GM19023 (cell line): ENCODE measurements around the gene WRNIP1.

Source experiments
- ATAC-seq: cut with Tn5 transposase; IDR thresholded peaks from one replicate; pipeline ENCODE4 v1.9.1; 2021; ENCODE audit warnings: mild to moderate bottlenecking, moderate library complexity; ENCODE audit not compliant: unreplicated experiment

WRNIP1 gene

DNA sequence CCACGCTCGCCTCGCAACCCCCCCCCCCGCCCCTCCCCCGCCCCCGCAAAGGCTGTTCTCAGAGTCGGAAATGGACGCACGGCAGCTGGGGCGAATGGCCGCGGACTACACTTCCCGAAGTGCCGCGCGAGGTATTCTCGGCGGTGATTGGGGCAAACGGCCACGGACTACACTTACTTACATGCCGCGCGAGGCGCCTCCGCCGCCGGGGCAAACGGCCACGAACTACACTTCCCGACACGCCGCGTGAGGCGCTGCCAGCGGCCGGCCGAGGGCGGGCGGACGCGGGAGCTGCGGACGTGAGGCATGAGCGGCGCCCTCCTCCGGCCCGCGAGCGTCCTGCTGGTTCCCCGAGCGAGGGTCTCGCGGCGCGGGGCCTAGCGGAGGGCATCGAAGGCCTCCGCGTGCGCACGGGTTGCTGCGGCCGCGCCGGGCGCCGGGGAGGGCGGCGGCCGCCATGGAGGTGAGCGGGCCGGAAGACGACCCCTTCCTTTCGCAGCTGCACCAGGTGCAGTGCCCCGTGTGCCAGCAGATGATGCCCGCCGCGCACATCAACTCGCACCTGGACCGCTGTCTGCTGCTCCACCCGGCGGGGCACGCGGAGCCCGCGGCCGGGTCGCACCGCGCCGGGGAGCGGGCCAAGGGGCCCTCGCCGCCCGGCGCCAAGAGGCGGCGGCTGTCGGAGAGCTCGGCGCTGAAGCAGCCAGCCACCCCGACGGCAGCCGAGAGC, at the start of gene WRNIP1:
TSS of gene WRNIP1 (plus strand) at position 228 of the 730 bp plus-strand sequence. CDS start at position 458, 230 bp downstream.
- ATAC-seq = peak; percentile 86

DNA sequence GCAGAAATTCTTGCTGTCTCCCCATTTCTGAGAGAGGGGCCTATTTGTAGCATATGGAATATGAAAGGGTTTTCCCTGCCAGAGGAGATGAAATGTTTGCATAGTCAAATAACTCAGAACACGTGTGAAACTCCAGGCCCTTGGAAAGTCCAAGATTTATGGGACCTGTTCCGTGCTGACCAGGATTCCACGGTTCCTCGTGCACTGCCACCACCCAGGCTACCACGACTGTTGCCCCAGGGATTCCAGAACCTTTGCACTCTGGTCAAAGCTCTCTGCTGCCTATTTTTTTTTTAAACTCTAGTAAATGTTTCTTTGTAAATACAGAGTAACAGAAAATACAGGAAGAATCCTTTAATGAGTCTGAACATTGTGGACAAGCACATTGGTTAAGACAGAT, 49.5 kb upstream of the WRNIP1 start:
- ATAC-seq = no peak

DNA sequence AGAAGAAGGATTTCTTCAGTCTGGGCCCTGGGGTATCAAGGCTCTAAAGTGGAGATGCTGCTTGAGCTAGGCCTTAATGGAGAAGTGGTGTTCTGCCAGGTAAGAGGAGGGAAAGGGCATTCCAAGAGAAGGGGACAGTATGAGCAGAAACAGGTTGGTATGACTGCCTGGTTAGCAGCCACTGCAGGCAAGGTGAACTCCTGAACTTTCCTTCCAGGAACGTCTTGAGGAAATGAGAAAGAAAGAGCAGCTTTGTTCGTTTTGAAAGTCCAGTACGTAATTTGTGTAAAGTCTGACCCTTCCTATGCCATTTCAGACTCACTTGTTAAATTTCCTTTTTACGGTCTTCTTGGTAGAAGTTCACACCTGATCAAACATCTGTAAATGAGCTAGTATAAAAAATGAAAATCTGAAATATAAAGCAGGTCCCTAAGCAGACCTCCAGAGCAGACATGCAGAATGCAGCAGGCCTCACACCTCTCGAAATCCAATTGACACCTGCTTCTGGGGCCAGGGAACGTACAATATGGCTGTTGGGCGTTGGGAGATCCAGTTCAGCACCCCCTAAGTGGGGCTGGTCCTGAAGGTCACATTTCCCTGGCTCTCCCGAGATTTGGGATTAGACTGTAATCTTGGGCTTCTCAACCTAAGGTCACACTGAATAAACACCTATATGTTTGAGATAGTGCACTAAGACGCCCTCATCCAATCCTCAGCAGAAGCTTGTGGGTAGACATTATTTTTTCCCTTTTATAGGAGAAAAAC, 48.1 kb upstream of the WRNIP1 start:
- no peak for ATAC-seq

DNA sequence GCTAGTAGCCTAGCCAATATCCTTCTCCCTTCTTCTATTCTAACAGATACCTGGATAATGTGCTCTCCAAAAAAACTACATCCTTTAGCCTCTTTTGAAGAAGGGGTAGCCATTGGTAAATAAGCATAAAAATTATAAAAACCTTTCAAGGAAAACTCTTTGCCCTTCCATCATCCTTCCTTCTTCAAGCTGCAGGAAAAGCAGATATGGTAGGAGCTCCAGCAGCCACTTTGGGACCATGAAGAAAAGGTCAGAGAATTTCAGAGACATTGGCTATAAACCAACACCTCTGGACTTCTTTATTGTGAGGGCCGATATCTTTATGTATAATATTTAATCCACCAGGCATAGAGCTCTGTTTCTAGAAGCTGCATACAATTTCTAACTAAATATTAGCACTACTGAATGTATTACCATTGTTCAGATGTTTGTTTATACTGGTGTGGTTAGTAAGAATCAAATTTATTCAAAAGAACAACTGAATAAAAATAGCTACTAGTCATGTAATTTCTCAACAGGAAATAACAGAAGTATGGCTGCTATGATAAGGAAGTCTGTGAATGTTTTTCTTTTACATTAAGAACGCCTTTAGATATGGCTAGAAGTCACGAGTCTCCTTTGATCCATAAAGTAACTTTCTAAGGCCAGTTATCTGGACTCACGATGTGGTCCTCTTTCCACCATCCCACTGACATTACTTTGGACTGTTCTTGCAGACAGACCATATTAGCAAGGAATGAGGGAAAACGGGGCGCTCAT, 46.7 kb upstream of the WRNIP1 start:
- ATAC-seq = no peak

DNA sequence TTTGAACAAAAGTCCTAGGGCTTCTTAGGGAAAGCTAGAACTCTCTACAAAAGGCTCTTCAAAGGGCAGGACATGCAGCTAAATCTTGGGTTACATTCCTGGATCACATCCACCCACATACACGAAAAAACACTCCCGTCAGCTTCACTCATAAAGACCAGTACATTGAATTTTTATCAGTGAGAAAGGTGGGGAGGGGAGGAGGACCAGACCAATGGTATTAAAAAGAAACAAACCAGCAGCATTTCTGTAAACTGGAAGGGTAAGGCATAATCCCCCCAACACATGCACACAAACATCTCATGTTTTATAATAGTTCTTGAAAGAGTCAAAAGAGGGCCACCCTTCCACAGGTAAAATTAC, 46.1 kb upstream of the WRNIP1 start:
- ATAC-seq = no peak

DNA sequence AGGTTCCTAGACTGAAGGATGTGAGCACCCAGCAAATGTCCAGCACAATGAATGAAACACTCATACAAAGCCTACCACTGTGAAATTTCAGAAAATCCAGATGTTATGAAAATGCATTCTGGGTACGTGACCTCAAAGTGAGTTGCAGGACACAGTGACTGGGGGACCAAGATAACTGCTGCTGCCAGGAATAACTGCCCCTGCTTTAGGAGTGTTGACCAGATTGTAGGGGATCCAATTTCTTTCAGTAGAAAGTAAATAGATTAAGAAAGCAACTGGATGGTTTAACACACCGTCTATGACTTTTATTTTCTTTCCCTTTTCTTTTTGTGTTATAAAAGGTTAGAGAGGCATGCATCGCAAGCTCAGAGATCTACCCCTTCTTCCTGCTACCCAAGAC, 44.0 kb upstream of the WRNIP1 start:
- ATAC-seq = no peak

DNA sequence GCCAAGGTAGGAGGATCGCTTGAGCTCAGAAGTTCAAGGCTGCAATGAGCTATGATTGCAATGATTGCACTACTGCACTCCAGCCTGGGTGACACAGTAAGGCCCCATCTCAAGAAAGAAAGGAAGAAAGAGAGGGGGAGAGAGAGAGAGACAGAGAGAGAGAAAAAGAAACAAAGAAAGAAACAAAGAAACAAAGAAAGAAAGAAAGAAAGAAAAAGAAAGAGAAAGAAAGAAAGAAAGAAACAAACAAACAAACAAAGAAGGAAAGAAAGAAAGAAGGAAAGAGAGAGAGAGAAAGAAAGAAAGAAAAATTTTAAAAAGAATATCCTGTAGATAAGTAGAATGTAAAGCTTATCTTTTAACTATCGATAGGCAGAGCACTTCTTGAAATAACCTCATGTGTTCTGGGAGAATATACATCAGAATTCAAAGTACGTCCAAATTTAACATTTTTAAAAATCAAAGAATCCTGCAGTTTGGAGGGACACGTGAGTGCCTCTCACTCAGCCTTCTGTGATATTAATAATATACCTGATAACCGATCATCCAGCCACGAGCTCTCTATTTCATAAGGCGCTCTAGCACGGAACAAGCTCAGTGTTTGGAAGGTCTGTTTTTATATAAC, 39.7 kb upstream of the WRNIP1 start:
- no peak for ATAC-seq

DNA sequence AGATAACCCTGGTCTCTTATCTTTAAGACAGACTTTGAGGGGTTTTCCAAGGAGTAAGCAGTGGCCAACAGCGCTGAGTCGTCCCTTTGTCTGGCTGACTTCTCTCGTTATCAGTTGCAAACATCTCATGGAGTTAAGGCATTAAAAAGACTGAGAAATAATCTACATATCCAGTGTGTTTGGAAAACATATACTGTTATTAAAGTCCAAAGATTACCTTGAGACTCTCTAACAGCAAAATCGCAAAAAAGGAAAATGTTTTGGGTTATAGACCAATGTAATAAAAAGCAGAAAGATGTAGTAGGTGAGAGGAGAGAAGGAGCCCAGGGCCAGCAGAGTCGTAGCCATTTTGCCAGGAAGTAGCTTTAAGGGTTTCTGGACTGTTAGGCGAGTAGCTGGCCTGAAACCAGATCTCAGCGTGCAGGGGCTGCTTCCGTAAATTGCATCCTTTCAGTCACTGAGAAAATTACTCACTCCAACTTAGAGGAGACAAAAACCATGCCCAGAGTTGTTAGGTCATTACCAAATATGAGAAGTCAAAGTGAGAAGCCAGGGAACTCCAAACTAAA, 39.1 kb upstream of the WRNIP1 start:
- no peak for ATAC-seq

DNA sequence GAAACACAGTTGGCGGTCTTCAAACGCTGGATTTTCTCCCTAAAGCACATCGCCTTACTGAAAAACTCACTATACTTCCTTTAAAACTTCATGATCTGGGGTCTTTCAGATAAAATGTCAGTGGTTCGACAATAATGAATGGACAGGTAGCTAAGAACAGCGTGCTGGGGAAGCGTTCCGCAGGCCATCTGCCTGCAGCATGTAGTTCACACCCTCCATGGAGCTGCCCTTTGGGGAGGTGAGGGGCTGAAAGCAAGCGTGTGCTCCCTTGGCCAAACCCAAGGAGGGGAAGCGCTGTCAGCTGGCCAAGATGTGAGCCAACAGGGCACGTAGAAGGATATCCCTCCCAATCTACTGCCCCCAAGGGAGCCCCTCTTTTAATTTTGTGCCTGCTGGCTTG, 35.3 kb upstream of the WRNIP1 start:
- no peak for ATAC-seq

DNA sequence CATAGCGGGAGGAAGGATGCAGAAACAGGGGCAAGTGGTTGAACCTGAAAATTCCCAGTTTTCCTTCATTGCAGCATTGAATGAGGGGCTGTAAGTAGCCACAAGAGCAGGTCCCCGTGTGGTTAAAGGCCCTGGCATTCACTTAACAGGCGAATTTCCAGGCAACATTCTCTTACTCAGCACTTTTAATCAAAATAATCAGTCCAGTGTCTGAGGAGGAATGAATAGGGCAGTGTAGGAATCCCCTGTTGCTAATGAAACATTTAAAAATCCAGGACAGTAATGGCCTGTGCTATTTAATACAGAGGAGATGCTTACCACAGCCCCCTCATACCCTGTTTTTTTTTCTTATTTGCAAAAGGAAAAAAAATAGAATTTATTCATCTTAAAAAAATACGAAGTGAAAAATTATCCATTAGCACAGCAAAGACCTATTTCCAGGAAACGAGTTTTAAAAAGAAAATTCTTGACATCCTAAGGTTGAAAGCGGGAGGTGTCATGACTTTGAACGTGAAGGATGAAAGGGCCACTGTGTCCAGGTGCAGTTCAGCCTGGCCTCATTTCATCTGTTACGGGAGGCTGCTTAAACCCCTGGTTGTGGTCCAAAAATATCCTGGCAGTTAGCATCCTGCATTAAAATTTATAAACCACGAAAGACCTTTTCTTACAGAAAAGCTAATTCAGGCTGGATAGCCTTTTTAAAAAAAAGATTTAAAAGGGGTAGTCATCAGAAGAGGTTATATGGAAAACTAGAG, 34.7 kb upstream of the WRNIP1 start:
- no peak for ATAC-seq

DNA sequence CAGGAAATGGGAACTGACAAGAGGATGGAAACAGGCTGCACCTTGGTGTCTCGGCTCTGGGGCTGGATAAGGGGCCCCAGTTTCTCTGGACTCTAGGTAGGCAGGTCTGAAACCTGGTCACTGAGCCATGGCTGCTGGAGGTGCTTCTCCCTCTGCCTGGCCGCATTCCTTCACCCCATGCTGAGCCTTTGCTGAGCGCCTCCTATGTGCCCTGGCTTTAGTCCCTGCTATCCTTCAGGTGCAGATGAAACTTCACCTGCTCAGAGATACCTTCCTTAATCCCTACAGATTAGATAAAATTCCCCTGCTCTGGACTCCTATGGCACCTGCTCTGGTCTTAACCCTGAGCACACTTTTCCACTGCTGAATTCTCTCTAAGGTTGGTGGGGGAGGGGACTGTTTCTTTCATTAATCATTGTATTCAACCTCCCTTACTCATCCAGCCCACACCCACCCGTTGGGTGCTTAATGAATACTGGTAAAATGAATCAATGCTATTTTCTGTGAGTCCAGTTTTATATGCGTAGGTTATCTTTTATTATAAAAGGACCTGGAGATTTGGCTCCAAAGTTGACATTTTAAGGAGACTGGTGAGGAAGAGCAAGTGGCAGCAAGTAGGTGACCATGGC, 33.8 kb upstream of the WRNIP1 start:
- ATAC-seq = no peak

DNA sequence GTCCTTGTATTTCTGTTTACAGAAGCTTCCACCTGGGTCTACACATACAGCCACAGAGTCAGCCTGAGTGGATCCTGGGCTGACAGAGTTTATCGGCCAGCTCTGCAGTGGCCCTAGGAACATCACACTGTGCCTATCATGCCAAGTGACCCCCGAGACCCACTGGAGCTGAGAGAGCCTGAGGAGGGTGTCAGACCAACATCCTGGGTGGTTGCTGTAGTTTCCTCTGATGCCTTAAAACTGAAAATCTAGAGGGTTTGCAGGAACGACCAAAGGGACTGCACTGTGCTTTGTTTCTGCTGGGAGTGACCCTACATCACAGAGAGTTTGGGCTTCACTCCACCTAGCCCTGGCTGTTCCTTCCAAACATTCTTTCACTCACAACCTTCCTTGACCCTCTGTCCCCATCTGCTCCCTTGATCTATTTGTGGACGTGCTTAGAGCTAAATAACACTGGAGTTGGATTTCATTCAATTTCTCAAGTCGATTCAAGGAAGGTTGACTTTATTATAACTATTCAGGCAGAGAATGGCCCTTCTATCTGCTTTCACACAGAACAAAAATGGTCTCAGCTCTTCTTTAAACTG, 32.6 kb upstream of the WRNIP1 start:
- no peak for ATAC-seq

DNA sequence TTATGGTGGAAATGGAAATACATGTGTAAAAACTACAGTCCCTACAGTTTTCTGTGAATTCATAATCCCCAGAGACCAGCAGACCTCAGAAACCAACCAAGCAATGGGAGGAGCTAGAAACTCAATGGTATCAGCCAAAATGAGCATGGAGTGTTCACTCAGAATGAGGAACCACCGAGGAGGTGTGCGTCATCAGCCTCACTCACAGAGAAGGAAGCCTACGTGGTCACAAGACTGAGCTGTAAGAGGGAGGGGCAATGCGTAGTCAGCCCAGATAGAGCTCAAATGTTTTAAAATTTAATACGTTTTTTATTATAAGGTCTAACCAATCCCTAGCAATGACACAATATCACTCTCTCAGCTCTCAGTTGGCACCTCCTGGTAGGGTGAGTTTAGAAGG, 31.9 kb upstream of the WRNIP1 start:
- ATAC-seq = peak; percentile 73

DNA sequence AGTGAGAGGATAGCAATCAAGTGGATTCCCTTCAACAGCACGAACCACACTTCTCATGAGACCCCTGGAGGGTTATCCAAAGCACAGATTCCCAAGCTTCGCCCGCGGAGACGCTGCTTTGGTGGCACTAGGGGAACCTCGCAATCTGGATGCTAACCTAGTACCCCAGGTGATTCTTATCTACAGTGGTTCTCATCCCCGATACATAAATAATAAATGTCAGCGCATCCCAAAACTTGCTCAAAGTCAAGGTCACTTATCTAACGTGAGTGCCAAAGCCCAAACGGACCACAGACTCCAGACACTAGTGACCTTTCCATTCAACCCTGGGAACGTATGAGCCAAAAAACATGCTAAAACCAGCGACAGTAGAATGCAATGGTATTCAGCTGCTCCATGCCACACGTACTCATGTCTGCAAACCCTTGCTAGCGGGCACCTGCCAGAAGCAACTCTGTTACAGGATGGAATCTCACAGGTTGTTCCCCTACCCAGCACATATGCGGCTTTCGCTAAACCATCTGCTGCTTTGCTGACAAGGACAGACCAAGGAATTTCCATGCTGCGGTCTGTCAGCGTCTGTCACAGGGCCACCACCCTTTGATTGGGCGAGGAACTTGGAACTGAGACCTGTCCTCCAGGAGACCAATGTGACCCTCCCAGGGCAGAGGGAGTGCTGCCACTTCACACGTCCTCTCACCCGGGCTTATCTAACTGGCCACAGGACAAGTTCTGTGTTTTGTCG, 31.3 kb upstream of the WRNIP1 start:
- ATAC-seq = no peak

DNA sequence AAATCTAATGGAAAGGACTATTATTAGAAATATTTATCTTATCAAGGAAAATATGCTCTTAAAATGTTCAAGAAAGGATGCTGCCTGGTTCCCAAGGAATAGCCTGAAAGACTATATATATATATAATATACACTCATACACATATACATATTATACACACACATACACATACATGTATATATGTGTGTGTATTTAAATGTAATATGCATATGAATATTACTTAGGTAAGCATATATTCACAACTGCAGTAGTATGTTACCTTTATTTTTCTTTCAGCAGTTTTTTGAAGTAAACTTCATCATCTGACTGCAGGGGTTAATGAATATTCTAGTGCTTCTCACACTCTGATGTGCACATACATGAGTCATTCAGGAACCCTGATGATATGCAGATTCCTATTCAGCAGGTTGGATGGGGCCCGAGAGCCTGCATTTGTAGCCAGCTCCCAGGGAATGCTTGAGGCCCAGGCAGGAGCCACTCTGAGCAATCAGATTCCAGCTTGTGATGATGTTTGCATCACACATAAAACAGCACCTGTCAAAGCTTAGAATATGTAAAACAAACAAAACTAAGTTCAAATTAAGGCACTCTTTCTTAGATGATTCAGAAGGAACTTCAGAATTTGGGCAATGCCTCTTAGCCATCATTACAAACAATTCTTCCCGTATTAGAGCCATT, 30.6 kb upstream of the WRNIP1 start:
- ATAC-seq = no peak

DNA sequence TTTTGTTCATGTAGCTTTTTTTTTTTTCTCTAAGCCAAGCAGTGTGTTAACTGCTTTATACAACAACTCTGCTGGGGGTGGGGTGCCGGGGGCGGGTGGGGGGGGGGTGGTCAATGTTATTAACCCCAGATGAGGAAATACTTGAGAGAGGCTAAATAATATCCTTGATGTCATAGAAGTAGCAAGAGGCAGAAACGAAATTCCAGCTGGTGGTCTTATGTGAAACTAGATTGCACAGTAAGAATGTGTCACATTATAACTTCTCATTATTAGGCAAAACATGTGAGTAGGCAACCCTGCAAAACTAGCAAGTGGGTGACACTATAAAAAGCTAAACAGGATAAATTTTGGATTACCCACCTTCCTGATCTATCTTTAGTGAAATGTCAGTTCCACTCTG, 27.3 kb upstream of the WRNIP1 start:
- ATAC-seq = no peak

DNA sequence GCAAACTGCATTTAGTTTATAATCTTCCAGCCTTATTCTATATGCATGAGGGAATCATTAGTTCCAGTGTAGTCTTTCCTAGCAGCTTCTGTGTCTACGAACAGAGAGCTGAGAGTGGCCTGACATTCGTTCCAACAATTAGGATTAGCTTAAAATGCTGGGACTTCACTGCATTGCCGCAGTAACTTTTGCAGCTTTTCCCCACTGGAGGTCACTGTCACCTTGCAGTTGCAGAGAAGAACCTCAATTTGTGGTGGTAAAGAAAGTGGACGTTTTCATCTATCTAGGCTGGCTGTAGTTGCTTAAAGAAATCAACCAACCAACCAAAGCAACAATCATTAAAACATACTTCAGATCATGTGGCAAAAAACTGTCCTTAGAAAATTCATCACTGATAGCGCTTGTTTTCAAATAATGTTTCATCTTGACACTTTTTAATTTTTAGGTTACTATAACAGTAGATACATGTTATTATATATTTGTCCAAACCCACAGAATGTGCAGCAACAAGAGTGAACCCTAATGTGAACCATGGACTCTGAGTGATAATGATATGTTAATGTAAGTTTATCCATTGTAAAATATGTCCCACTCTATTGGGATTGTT, 26.7 kb upstream of the WRNIP1 start:
- ATAC-seq = no peak

DNA sequence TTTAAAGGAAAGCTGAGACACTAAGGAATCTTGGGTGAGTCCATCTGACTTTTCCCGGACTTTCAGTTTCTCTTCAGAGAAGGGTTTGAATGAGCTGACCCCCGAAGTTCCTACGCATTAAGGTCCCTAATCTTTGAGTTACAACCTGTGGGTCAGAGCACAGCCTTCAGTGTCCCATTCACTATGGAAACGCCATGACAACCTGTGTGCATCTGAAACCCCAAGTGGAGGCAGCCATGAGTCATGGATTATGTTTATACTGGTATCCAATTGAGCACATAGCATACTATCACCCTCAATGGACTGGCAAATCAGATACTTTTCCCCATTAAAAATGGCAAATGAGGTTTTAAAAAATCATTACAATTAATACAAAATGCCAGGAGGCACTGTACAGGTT, 25.9 kb upstream of the WRNIP1 start:
- no peak for ATAC-seq
